Activated CD4-positive, CD25-positive, alpha-beta regulatory T cell treated with anti-CD3 and anti-CD28 coated beads, Interleukin-2, amount 50 U/mL, for 16 hours (primary cell): Measurements from ENCODE around the gene REL.
A peak's percentile ranks its signal among the peaks of the same experiment; 100 is the strongest.
"Not testable (repeated sequence)": the region's sequence is repeated elsewhere in the genome, so short reads cannot be mapped to it uniquely, and the experiment has no call there.

Source experiments
- DNase-seq: peaks from one replicate; pipeline ENCODE4 v3.0.0-alpha.2; 2020; ENCODE audit warnings: low read depth, low spot score

REL gene

DNA sequence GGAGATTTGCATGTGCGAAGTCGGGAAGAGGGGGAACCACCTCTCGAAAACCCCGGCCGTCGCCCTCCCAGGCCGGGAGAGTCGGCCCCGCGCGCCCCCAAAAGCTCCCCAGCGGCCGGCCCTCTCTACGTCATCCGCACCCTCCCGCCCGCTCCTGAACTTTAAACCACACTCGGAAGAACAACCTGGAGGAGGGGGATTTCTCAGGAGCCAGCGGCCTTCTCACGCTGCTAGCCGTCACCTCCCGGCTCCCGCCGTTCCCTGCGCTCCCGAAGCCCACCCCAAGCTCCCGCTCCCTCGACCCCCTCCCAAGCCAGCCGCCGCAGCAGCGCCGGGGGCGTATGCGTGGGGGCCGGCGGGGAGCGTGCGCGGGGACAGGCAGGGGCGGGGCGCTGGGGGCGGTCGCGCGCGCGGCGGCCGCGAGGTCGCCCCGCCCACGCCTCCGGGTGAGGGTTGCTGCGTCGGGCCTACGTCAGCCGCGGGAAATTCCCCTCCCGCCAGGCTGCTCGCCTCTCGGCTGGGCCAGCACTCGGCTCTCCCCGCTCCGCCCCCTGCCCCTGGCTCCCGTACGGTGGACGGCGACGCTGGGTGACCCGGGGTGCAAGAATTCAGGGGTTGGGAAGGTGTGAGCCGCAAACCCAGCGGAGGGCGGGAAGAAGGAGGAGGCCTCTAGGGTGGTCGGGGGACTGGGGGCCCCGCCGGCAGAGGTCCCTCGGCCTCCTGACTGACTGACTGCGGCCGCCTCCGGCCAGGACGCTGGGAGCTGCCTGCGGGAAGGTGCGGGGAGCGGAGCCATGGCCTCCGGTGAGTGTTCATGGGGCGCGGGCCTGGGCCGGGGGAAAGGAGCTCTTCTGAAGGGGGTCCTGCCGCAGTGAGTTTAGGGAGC, at the start of gene REL:
Gene REL, plus strand, starts transcription at position 528 of the 886 bp plus-strand sequence. Its CDS starts 267 bp downstream, at position 795.
- DNase-seq, result peak; percentile 76

DNA sequence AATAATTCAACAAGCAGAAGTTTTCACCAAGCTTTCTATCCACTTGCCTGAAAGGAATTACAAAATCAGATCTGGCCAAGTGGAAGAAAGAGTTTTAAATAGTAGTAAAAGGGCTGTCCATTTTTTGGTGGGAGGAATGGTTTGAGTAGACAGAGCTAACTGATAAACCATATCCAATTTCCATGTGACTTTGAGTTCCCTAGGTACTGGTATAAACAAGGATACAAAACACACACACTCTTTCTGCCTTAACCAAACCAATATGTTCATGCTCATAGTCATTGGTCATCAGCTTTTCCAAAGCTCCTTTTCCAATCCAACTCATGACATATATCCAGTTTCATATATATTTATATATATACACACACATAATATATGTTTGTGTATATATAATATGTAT, 49.5 kb upstream of the REL start:
- DNase-seq, result no peak

DNA sequence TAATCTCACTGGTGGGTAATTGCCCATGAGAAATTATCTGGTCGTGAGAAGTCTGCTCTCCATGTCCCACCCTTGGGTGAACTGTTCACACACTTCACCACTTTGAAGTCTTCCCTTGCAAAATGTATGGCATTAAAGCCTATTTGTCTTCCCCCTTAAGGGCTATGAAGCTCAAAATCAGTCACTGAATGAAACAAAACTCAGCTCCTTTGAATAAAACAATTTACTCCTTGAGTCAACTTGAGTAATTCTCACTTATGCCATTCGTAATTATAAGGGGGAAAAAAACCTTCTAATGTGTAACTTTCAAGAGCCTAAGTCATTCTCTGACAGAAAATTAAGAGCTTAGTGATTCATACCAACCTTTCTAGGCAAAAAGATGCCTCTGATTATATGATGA, 48.8 kb upstream of the REL start:
- DNase-seq, result no peak

DNA sequence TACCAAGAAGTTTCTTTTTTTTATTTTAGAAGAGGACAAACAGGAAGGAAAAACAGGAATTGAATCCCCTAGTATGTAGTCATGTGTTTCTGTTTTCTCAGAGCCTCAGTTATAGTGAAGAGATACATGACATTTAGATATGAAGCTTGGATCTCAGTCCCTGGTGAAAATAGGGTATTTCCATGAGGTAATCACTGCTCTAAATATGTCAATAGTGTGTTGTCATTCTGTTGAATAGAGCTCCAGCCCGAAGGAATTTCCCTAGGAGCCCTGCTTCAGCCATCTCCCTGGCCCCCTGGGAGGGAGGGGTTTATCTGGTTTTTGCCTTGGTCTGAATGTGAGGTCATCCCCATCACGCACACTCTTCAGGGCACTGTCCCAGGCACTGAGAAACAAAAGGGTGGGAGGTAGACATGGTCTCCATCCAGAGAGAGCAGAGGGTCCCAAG, 47.1 kb upstream of the REL start:
- no peak for DNase-seq

DNA sequence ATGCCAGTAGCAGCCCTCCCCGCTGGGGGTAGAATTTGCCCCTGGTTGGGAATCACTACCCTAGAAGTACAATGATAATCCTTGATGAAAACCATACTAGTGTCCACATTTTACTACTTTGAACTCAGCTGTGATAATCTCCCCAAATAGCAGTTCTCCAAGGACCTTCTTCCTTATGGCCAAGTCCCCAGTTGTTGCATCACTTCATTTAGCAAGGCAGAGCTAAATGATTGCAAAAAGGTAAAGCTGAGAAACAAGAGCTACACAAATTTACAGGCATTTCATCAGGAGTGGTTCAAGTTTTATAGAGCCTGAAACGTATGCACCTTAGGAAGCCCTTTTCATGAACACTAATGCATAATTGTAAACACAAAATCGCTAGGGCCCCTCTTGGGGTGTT, 44.9 kb upstream of the REL start:
- no peak for DNase-seq

DNA sequence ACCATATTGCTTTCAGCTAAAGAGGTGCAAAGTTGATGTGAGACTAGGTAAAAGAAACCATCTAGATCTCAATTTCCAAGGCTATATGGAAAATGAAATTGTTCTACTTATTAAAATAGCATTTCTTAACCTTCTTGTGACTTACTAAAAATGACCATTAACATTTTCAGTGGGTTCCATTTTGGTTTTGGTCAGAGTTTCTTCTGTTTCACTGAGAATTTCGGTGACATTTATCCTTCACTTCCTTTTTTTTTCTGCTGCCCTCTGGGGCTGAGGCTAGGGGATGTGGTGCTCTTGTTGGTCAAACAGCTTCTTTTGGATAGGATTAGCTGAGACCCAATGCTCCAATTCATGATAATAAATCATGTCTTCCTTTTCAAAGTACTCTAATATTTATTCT, 44.3 kb upstream of the REL start:
- DNase-seq, result no peak

DNA sequence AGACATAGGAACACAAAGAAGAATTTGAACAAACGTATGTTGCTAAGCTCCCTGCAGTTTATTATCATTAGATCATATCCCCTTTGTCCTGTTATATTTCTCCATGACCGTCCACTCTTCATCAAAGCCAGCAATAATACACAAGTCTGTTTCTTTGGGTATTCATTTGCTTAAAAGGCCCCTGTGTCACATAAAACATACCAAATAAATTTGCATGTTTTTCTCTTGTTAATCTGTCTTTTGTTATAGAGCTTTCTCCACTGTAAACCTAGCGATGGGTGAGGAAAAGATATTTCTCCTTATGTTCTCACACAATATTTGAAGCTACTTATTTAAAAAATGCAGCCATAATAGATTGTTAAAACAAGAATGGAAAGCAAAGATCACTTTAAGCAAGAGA, 42.9 kb upstream of the REL start:
- no peak for DNase-seq

DNA sequence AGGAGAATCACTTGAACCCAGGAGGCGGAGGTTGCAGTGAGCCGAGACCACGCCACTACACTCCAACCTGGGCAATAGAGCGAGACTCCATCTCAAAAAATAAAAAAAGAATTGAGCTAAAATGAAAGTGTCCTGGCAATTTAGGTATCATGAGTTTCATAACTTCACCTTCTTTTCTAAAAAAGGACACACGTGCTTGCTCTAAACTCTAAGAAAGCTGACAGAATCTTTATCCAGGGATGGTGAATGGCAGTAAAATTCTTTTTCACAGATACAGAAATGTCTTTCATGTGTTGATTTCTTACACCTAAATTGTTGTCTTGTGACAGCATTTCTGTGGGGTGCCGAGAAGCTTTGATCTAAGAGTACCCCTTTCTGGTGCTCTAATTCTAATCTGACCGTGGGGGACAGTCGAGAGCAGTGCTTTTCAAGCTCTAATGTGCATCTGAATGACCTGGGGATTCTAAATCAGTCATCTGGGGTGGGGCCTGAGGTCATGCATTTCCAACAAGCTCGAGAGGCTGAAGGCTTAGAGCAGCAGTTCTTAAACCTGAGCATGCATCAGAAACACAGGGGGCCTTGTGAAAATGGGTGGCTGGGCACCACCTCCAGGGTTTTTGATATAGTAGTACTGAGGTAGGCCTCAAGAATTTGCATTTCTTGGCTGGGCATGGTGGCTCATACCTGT, 42.1 kb upstream of the REL start:
- no peak for DNase-seq

DNA sequence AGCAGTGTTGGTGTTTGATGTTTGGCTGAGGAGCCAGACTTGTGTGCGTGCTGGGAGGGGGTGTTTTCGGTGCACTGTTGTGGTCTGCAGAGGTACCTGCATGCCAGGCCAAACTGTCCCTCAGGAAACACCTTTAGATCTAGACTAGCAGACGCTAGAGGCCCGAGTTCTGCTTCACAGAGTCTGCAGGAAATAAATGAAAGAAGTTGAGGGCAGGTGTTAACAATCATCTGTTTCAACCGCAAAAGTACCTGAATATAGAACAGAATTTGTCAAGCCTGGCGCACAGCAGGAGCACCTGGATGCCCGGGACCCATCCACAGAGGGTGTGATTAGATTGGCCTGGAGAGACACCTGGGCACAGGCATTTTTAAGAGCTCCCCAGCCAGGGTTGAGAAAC, 40.5 kb upstream of the REL start:
- no peak for DNase-seq

DNA sequence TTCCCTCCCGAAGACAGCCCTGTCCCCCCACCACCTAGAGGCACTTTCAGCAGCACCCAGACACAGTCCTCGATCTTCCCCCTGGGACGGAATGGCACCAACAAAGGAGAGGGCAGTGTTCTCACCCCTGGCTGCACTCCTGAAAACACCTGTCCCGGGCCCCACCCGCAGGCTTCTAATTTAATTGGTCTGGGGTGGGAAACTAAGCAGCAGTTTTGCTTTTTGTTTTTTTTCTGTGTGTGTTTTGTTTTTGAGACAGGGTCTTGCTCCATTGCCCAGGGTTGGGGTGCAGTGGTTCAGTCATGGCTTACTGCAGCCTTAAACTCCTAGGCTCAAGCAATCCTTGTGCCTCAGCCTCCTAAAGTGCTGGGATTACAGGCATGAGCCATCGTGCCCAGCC, 38.4 kb upstream of the REL start:
- DNase-seq, result no peak

DNA sequence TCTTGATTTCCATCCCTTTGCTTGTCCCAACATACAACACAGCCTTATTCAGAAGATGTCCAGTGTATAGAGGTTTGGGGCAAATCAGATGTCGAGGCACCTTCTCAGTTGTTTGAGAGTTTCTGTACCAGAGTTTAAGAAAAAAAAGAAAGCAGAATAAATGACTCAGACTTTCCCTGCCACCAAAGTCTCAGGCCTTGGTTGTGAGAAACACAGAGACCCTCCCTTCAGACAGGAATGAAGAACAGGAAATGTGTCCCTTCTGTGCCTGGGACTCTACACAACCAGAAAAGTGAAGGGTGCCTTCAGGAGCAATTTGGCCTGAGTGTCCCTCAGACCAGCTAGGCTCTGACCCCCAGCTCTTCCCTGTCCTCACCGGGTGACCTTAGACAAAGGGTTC, 37.3 kb upstream of the REL start:
- no peak for DNase-seq

DNA sequence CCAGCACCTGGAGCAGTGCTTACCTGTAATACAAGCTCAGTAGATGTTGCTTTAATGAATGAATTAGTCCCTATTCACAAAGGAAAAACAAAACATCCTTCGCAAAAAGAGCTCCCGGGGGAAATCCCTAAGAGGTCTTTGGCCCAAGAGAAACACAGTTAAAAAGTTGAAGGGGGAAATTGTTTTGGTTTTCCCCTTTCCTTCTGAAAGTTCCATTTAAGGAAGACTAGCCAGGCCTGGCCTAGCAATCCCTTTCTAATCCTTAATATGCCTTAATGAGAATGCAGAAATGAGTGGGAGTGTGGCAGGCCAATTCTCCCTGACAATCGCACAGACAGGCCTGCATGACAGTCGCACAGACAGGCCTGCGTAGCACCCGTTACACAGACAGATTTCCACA, 33.5 kb upstream of the REL start:
- DNase-seq, result no peak

DNA sequence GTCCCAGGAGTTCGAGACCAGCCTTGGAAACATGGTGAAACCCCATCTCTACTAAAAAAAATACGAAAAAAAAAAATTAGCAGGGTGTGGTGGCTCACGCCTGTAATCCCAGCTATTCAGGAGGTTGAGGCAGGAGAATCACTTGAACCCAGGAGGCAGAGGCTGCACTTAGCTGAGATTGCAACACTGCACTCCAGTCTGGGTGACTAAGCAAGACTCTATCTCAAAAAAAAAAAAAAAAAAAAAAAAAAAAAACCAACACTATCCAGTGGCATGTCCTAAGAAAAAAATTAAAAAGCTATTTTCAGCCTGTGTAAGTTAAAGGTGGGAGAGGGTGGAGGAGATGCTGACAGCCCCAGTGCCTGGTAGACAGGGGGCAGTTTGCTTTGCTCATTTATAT, 32.2 kb upstream of the REL start:
- no peak for DNase-seq

DNA sequence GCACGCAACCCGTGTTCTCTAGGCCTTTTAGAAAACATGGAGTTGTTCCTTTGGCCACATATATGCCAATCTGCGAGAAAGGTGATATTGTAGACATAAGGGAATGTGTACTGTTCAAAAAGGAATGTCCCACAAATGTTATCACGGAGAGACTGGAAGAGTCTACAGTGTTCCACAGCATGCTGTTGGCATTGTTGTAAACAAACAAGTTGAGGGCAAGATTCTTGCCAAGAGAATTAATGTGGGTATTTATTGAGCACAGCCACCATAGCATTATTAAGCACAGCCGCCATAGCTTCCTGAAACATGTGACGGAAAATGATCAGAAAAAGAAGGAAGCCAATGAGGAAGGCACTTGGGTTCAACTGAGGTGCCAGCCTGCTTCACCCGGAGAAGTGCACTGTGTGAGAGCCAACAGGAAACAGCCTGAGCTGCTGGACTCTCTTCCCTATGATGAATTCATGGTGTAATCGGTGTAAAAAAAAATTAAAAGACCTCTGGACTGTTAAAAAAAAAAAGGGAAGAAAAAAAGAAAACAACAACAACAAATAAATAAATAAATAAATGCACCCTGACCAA, 29.0 kb upstream of the REL start:
- DNase-seq, result no peak

DNA sequence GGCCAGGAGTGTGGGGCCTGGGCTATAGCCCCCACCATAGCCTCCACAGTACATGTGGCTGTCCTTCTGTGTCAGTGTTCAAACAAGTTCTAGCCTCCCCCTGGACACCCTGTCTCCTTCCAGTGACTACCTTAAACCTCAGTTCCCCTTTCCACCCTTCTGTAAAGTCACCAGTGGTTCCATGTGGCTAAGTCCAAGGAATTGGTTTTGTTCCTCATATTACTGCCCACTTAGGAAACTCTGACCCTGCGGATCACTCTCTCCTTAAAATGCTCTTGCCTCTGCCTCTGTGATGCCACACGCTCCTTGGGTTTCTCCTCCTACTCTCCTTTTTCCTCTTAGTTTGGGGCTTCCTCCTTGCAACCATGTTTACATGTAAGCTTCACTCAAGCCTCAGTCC, 27.8 kb upstream of the REL start:
- no peak for DNase-seq

DNA sequence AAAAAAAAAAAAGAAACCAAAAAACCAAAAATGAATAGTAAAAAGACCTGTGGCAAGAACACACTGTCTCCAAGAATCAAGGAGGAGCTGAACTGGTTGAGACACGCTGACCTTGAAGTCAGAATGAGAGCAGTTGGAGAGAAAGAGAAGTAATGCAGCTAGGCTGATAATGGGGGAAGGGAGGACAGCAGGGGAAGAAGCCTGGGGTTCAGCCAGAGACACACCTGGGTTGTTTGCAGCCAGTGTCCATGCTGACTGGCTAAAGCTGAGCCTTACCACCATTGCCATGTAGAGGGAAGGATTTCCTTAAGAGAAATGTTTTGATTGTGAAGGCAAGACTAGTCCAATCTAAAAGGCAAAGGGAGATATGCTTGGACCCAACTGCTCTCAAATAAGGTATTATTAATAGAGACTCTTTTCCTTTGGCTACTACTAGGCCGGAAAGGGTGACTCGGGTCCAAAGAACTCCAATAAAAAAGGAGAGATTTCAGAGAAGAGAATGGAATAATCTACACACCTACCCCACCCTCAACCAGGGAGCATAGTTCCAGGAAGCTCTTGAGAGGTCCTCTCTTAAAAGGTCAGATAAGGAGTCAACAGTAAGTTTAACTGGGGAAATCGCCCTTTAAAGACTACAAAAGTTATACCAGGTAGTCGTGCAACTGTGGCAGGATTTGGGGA, 25.2 kb upstream of the REL start:
- DNase-seq, result no peak

DNA sequence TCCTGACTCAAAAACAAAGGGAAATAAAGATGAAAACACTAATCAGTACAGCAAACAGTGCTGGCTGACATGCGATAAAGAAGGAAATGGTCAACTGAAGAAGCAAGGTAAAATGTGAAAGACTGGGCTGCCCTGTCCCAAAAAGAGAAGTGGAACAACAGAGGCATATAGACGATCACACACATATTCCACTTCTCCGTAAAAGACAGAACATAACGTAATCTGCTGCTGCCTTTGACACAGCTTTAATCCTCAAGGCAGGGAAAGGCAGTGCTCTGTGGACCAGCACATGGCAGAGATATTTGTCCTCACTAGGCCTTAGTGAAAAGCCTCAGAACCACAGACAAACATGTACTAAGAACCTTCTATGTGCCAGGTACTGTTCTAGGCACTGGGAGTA, 24.3 kb upstream of the REL start:
- DNase-seq, result no peak

DNA sequence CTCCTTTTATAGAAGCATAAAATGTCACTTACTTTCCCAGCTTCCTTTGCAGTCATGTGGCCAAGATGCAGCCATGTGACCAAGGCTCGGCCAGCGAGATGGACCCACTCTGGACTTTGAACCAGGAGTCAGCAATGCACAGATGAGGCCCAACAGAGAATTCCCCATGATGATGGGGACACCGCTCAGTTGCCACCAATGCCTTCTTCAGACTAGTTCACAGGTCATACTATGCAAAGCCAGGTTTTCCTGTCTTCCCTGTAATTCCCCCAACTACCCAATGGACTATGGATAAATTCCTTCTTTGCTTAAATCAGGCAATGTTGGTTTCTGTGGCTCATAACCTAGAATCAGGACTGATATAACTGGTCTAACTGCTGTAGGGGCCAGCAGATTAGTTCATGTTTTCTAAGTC, 22.5 kb upstream of the REL start:
- DNase-seq, result no peak

DNA sequence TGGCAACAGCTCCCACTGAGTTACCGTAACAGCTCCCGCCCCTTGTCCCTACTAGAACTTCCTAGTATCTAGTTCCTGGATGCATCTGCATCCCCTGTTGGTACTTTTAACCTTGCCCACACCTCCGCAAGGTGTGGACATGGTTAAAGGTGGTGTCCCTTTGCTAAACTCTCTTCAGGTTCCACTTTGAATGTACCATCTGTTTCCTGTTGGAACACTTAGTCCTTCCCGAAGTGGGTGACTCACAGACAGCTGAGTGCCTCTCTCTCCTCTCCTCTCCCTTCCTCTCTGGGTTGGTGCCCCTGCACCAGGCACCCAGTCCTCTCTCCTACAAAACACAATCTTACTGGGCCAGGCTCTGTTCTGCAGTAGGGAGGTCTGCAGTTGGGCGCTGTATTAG, 19.6 kb upstream of the REL start:
- DNase-seq, result no peak

DNA sequence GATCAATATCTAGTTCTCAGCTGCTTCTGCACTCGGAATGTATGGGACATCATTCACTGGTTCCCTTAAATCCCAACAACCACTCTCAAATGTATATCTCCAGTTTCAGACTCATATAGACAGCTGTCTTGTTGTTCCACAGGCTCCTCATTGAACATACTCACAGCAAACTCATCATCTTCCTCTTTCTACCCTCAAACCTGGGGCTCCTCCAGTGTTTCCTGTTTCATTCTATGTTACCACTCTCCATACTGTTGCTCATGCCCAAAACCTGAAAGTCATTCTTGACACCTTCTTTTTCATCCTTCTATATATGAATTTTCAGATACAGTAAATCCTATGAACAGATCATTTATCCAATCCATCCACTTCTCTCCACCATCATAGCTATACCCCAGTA, 18.7 kb upstream of the REL start:
- DNase-seq, result no peak

DNA sequence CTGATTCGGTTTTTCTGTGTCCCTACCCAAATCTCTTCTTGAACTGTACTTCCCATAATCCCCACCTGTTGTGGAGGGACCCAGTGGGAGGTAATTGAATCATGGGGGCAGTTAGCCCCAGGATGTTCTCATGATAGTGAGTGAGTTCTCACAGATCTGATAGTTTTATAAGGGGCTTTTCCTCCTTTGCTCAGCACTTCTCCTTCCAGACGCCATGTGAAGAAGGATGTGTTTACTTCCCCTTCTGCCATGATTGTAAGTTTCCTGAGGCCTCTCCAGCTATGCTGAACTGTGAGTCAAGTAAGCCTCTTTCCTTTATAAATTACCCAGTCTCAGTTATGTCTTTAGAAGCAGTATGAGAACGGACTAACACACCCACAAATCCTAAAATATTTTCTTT, 16.0 kb upstream of the REL start:
- DNase-seq, result not testable (repeated sequence)

DNA sequence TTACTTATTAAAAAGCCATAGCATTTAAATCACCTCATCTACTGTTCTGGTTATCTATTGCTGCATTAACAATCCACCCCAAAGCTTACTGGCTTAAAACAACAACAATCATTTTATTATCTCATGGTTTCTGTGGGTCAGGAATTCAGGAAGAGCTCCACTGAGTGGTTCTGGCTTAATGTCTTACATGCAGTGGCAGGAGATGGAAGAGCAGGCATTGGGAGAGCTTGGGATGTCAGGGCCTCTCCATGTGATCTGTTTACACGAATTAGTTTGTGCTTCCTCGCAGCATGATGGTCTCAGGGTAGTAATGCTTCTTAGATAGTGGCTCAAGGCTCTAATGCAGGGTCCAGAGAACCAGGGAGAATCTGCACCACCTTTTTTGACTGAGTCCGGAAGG, 14.4 kb upstream of the REL start:
- no peak for DNase-seq
